Measurements from ENCODE around the gene SNCA.

Gene SNCA

GRCh38 chr4:89752932-89753598, 83.9 kb downstream of the SNCA start:
- no peak for FAIRE-seq

- no peak for FAIRE-seq
Observed at GRCh38 chr4:89751416-89751815, 85.5 kb downstream of the SNCA start.

GRCh38 chr4:89746377-89746776, 90.6 kb downstream of the SNCA start:
- FAIRE-seq = peak; percentile 84

GRCh38 chr4:89745708-89746107, 91.3 kb downstream of the SNCA start:
- no peak for FAIRE-seq

GRCh38 chr4:89744914-89745313, 92.0 kb downstream of the SNCA start:
- no peak for FAIRE-seq

GRCh38 chr4:89741768-89742167, 95.2 kb downstream of the SNCA start:
- FAIRE-seq = no peak

GRCh38 chr4:89739311-89739988, 97.5 kb downstream of the SNCA start:
- FAIRE-seq = peak; percentile 74

- no peak for FAIRE-seq
Observed at GRCh38 chr4:89737888-89738287, 99.1 kb downstream of the SNCA start.

GRCh38 chr4:89733946-89734345, 103.0 kb downstream of the SNCA start:
- FAIRE-seq = no peak

GRCh38 chr4:89727238-89727637, 109.7 kb downstream of the SNCA start:
- FAIRE-seq = no peak

- peak; percentile 86 for FAIRE-seq
Observed at GRCh38 chr4:89725268-89725667, 111.7 kb downstream of the SNCA start.

- no peak for FAIRE-seq
Observed at GRCh38 chr4:89724716-89725115, 112.2 kb downstream of the SNCA start.

GRCh38 chr4:89723096-89723495, 113.9 kb downstream of the SNCA start:
- FAIRE-seq = no peak

- FAIRE-seq = no peak
Observed at GRCh38 chr4:89722517-89722916, 114.4 kb downstream of the SNCA start.

GRCh38 chr4:89720981-89721380, 116.0 kb downstream of the SNCA start:
- FAIRE-seq = no peak

GRCh38 chr4:89719536-89720090, 117.3 kb downstream of the SNCA start:
- no peak for FAIRE-seq

GRCh38 chr4:89716893-89717292, 120.1 kb downstream of the SNCA start:
- no peak for FAIRE-seq

- FAIRE-seq = no peak
Observed at GRCh38 chr4:89715631-89716030, 121.3 kb downstream of the SNCA start.

- FAIRE-seq = no peak
Observed at GRCh38 chr4:89712827-89713226, 124.1 kb downstream of the SNCA start.

- FAIRE-seq = peak; percentile 97
Observed at GRCh38 chr4:89712141-89712540, 124.8 kb downstream of the SNCA start.

GRCh38 chr4:89708903-89709421, 128.0 kb downstream of the SNCA start:
- no peak for FAIRE-seq

- no peak for FAIRE-seq
Observed at GRCh38 chr4:89707467-89707866, 129.5 kb downstream of the SNCA start.

- no peak for FAIRE-seq
Observed at GRCh38 chr4:89704651-89705395, 132.1 kb downstream of the SNCA start.

Data from endometrium (tissue), 2 donors.